ENCODE results near the gene ZNF177.
A peak's percentile ranks its signal among the peaks of the same experiment; 100 is the strongest.
"Not testable (repeated sequence)": the region's sequence is repeated elsewhere in the genome, so short reads cannot be mapped to it uniquely, and the experiment has no call there.

ZNF177 gene

DNA sequence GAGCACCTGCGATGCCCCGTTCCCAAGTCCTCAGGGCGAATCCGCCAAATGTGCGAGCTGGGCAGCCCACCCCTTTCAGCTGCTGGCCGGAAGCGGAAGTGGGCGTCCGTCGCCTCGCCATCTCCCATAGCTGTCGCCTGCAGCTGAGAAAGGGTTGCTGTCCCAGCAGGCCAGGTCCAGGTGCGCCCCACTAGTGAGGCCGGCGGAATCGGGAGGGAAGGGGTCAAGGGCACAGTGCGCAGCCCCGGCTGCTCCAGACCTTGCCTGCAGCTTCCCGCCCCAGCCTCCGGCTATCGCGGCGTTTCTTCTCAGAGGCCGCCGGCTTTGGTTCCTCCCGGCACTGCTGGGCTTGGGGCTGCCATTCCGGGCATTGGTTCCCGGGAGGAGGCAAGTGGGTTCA lies at the start of gene ZNF177:
TSS of gene ZNF177 (plus strand) at position 109 of the 400 bp plus-strand sequence. CDS start 15,299 bp downstream, outside the sequence.
- no peak for DNase-seq (ENCODE audit: low read depth in 2 of 2)

DNA sequence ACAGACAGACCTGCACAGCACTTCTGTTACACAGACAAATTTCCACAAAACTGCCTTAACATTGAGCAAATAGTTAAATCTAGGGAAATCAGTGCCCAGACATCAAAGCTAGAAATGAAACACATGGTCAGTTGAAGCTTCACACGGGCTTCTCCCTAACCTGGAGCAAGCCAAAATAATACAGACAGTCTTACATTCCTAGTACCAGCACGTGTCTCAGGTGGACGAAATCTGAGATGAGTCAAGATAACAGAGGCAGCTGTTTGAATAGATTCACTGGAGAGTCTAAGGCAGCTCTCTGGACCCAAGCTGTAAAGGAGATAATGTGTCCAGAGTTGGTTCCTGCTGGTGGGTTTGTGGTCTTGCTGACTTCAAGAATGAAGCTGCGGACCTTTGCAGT lies 49.1 kb upstream of the ZNF177 start:
- no peak for DNase-seq (ENCODE audit: low read depth in 2 of 2)

DNA sequence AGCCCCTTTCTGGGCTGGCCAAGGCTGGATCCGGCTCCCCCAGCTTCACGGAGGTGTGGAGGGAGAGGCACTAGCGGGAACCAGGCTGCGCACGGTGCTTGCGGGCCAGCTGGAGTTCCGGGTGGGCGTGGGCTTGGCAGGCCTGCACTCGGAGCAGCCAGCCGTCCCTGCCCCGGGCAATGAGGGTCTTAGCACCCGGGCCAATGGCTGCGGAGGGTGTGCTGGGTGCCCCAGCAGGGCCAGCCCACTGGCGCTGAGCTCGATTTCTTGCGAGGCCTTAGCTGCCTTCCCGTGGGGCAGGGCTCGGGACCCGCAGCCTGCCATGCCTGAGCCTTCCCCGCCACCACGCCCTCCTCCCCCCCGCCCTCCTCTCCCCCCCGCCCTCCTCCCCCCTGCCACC lies 41.5 kb upstream of the ZNF177 start:
- DNase-seq (ENCODE audit: low read depth in 2 of 2), result no peak

GRCh38 chr19:9321756-9322155 lies 41.1 kb upstream of the ZNF177 start:
- not testable (repeated sequence) for DNase-seq (ENCODE audit: low read depth in 2 of 2)

GRCh38 chr19:9322201-9322600 lies 40.6 kb upstream of the ZNF177 start:
- DNase-seq (ENCODE audit: low read depth in 2 of 2), result not testable (repeated sequence)

GRCh38 chr19:9323557-9323918 lies 39.3 kb upstream of the ZNF177 start:
- DNase-seq (ENCODE audit: low read depth in 2 of 2), result no peak

DNA sequence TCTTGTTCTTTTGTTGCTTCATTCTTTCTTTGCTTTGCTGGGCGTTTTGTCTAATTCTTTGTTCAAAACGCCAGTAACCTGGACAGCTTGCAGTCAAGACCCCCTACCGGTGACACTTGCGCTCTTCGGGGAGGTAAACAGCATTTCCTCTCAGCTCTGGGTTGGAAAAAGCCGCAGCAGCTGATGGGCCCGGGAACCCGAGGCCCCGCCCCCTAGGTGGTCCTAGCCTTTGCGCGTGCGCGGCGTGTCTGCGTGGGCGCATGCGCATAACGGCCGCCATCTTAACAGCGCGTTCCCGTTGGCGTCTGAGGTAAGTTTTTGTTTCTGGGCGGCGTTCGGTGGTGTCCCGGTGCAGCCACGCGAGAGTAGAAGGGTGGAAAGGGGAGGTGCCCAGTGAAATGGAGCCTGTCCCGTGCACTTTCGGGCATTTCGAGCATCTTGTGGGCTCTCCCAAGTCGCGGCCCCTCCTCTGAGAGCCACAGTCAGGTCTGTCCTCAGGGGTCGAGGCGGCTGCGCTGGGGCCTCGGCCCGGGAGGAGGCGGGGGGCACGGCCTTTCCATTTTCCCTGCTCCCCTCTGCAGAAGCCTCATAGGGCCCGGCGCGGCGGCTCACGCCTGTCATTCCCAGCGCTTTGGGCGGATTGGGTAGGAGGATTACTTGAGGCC lies 38.8 kb upstream of the ZNF177 start, which contains the start of gene ZNF559:
TSS of gene ZNF559 (plus strand) at position 261 of the 665 bp plus-strand sequence. CDS start 14,371 bp downstream, outside the sequence.
- peak; percentile 94 to 96 for DNase-seq (ENCODE audit: low read depth in 2 of 2)

- no peak for DNase-seq (ENCODE audit: low read depth in 2 of 2)
These were observed 38.2 kb upstream of the ZNF177 start for GRCh38 chr19:9324584-9324962.

- no peak for DNase-seq (ENCODE audit: low read depth in 2 of 2)
These were observed 32.8 kb upstream of the ZNF177 start for GRCh38 chr19:9329999-9330398.

- no peak for DNase-seq (ENCODE audit: low read depth in 2 of 2)
These were observed 20.1 kb upstream of the ZNF177 start for GRCh38 chr19:9342610-9343304.

DNA sequence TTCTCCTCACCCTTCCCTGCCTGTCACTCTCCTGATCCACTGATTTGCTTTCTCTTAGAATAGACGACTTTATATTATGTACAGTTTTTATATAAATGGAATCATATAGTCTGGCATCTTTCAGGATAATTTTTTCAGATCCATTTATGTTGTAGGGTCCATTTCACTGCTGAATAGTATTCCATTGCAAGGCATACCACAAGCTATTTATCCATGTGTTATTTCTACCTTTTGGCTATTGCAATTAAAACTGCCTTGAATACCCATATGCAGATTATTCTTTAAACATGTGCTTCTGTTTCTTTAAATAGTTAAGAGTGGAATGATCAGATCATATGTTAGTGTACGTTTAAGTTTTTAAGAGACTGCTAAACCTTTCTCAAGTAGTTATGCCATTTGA lies 17.8 kb upstream of the ZNF177 start:
- DNase-seq (ENCODE audit: low read depth in 2 of 2), result no peak

DNA sequence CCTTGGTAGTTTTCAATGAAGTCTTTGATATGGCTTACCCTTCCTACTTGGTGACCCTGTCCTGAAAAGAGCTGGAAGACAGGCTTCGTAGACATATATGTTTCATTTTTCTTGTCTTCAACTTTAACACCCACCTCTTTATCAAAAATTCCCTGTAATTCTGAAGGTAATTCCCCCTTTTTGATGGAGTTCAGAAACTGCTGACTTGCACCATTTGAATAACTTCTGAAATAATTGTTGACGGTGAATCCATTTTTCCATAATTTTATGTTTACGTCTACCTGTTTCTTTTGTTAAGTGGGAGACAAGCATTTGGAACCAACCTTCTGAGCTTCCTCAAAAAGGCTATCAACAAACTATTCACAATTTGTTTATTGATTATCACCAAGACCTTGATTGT lies 14.6 kb upstream of the ZNF177 start:
- DNase-seq (ENCODE audit: low read depth in 2 of 2), result no peak

DNA sequence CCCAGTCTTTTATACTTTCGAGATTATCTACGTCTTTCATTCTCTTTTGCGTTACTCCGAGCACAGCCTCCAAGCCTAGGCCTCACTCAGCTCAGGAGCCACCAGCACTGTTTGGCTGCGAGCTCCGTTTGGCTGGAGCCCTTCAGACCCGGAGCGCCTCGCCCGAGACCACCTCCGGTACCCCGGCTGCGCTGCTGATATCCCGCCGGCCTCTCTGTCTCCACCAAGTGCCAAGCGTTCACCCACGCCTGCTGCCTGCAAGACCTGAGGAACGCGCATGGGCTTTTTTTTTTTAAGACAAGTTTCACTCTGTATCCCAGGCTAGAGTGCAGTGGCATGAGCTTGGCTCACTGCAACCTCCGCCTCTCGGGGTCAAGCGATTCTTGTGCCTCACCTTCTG lies 14.1 kb upstream of the ZNF177 start:
- no peak for DNase-seq (ENCODE audit: low read depth in 2 of 2)

GRCh38 chr19:9352505-9352904 lies 10.3 kb upstream of the ZNF177 start:
- no peak for DNase-seq (ENCODE audit: low read depth in 2 of 2)

DNA sequence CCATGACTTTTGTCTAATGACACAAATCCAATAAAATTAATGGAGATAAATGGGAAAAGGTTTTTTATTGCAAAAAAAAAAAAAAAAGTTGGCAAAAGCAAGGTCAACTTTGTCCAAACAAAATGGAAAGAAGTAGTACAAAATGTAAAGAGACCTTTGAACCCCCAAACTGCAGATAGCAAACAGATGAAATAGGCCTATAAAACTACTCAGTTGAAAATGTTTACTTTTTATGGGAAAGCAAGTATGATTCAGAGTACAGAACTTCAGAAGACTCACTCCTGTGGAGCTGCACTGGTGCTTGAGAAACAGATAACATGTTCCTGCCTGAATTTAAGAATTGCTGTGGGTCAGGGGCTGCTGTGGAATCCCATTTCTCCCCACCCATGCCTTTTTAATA lies 9.8 kb upstream of the ZNF177 start:
- DNase-seq (ENCODE audit: low read depth in 2 of 2), result no peak

GRCh38 chr19:9354651-9355050 lies 8.2 kb upstream of the ZNF177 start:
- DNase-seq (ENCODE audit: low read depth in 2 of 2), result no peak

DNA sequence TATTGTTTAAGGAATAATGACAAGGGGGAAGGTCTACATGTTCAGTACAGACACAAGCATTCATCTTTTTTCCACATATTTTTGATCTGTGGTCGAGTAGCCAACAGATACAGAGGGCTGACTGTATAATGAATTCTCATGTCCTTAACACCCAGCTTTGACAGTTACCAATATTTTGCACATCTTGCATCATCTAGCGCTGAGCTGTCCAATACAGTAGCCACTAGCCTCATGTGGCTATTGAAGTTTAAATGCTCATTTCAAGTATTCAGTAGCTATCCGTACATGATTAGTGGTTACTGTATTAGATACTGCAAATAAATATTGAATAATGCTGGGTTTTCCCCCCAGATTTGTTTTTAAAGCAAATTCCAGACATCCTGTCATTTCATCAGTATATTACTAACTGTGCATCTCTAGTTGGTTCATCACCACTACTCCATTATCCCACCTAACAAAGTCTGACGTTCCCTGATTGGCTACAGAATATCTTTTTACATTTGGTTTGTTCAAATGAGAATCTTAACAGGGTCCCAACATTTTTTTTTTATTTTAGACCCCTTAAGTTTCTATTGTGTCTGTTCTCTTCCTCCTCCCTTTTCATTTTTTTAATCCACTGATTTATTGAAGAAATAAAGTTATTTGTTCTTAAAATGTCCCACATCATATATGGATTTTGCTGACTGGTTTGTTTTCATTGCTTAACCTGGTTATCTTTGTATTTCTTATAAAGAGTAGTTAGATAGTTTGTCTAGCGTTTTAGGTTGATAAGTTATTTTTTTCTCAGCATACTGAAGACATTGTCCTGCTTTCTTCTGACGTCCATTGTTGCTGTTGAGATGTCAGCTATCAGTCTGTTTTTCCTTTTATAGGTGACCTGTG lies 8.2 kb downstream of the ZNF177 start:
- DNase-seq (ENCODE audit: low read depth in 2 of 2), result no peak

GRCh38 chr19:9381361-9381785 lies 18.6 kb downstream of the ZNF177 start:
- DNase-seq (ENCODE audit: low read depth in 2 of 2), result no peak

DNA sequence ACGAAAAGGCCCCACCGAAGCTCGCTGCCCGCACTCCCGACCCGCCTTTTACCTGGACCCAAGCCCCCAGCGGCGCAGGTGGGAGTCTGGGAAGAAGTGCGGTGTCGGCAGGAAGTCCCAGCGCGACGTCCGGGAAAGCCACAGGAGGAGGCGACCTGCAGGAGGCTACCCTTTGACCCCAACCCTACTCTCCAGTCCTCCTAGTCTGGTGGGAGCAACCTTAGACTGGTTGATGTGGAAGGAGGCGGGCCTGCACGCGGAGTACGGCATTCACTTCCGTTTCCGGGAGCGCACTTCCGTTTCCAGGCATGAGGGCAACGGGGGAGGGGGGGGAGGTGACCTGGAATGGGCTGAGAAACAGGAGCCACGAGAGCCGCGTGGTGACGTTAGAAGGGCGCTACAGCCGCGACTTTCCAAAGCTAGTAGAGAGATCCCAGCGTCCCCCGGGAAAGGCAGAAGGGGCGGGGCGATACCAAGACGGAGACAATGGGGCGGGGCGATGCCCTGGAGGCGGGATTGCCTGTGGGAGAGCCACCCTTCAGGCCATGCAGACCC lies 44.1 kb downstream of the ZNF177 start:
- DNase-seq (ENCODE audit: low read depth in 2 of 2), result peak in 1 of 2 donors; percentile 21

DNA sequence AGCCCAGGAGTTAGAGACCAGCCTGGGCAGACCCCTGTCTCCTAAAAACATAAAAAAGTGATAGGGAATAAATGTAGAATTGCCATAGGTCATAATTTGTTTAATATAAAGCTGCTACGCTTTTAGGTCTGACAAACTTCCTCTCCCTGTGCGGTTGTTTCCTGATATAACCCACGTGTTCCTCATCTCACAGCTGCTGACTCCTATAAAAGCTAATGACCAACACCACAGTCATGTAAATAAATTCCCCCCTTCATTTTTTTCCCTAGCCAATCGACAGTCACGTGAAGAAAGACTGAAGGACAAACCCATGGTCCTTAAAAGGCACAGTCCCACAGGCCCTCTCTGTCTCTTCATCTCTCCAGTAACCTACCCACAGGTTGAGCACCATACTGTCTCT lies 45.0 kb downstream of the ZNF177 start:
- DNase-seq (ENCODE audit: low read depth in 2 of 2), result no peak

- no peak for DNase-seq (ENCODE audit: low read depth in 2 of 2)
These were observed 50.6 kb downstream of the ZNF177 start for GRCh38 chr19:9413240-9413954.

All from stimulated activated CD4-positive, alpha-beta T cell treated with anti-CD3 and anti-CD28 coated beads, Interleukin-1b, Interleukin-23, amount 100 ng/mL, for 1 hour (primary cell).